AG04450 (cell line): ENCODE results near the gene PCTP. TPM values are rescaled to one million over a fixed set of nuclear protein-coding genes. Genes with fewer than 3 reads are reported as not detected.

Experiments
- CTCF ChIA-PET: fragments of 300-600, 350-600 bp; formaldehyde crosslinking; extraction: SDS; loops from one replicate; lab custom pipeline; 2022; ENCODE audit warnings: antibody characterized with exemption, inconsistent platforms; lab: Charles Lee
- POLR2A ChIA-PET: fragments of 350-600 bp; formaldehyde crosslinking; extraction: SDS; loops from one replicate; lab custom pipeline; 2021; ENCODE audit warnings: antibody characterized with exemption, inconsistent platforms; lab: Yijun Ruan, JAX
- DNase-seq: peaks from one replicate; pipeline ENCODE4 v3.0.0-alpha.2; 2011; ENCODE audit warnings: low read depth, low spot score
- H3K27ac ChIP-seq: one replicate; pipeline ENCODE4 v1.5.1; 2012; ENCODE audit warnings: low read depth, low read length, control low read depth
- H3K27me3 ChIP-seq: one replicate; pipeline ENCODE4 v1.6.0; 2012; ENCODE audit warnings: low read length; ENCODE audit not compliant: control insufficient read depth, insufficient read depth
- H3K4me3 ChIP-seq: 2 replicates; pipeline ENCODE4 v1.5.1; 2011; ENCODE audit warnings: mild to moderate bottlenecking, low read depth, low read length, control low read depth
- H3K9me3 ChIP-seq: 2 replicates; pipeline ENCODE4 v1.5.1; 2012; ENCODE audit warnings: low read length; ENCODE audit not compliant: control insufficient read depth, insufficient read depth
- CTCF ChIP-seq: IDR thresholded peaks from 2 replicates; pipeline ENCODE4 v1.5.1; 2011; ENCODE audit warnings: low read depth, low read length, control low read depth, inconsistent platforms
- polyA plus RNA-seq: library from polyadenylated mRNA; depleted of rRNA; stranded (reverse); fragments of >200 nt; gene quantifications from 2 replicates; pipeline ENCODE4 v1.2.3, GENCODE V29; 2011

The PCTP gene
- polyA plus RNA-seq, 1 experiment: 20.5 TPM

- POLR2A ChIA-PET: no interaction called here
- CTCF ChIA-PET: interaction anchor here (2.6 kb wide), 1 partner anchor 238 kb away, joined by 11 read pairs; no protein-coding TSS in a partner anchor
- TF ChIP-seq CTCF: no peak
Observed at GRCh38 chr17:55764610-55765009, 13.8 kb downstream of the PCTP start.

GRCh38 chr17:55765472-55765871 lies 14.6 kb downstream of the PCTP start:
- ChIA-PET CTCF (interaction anchor here (2.6 kb wide), 1 partner anchor 239 kb away, joined by 11 read pairs; no protein-coding TSS in a partner anchor), POLR2A (no interaction called here)
- DNase-seq: no peak
- Histone ChIP-seq H3K27me3 (no peaks in the 10 kb centered on the region), H3K9me3 (no peaks in the 10 kb centered on the region; the same call in 1 of the 2 replicates), H3K27ac (no peak overlapping the region), H3K4me3 (no peak overlapping the region)
- TF ChIP-seq CTCF: no peak

More at GRCh38 chr17:55764610-55765009, 13.8 kb downstream of the PCTP start:
- Histone ChIP-seq H3K27me3 (no peaks in the 10 kb centered on the region), H3K4me3 (no peak overlapping the region), H3K27ac (no peak overlapping the region), H3K9me3 (no peaks in the 10 kb centered on the region; the same call in 1 of the 2 replicates)
- DNase-seq: no peak

- no peak for TF ChIP-seq CTCF
- no peak overlapping the region for H3K4me3 ChIP-seq
- POLR2A ChIA-PET: no interaction called here
- no peaks in the 10 kb centered on the region; the same call in 1 of the 2 replicates for H3K9me3 ChIP-seq
- no peaks in the 10 kb centered on the region for H3K27me3 ChIP-seq
- no peak for DNase-seq
- CTCF ChIA-PET: interaction anchor here (1.1 to 8.2 kb wide), 14 partner anchors 13 to 255 kb away, joined by 3 to 242 read pairs (median 18); partner anchors contain the start of genes PCTP and TMEM100
- peak overlapping the region; percentile 78 for H3K27ac ChIP-seq
Observed at GRCh38 chr17:55768936-55769624, 18.2 kb downstream of the PCTP start.

GRCh38 chr17:55769625-55770000 lies 18.8 kb downstream of the PCTP start:
- Histone ChIP-seq H3K27me3 (no peaks in the 10 kb centered on the region), H3K4me3 (no peak overlapping the region), H3K27ac (peak overlapping the region; percentile 78), H3K9me3 (no peaks in the 10 kb centered on the region; the same call in 1 of the 2 replicates)
- POLR2A ChIA-PET: interaction anchor here (1.2 kb wide), 1 partner anchor 19 kb away, joined by 3 read pairs; the partner anchor contains the start of gene PCTP
- peak; percentile 41 for DNase-seq
- TF ChIP-seq CTCF: no peak
- CTCF ChIA-PET: interaction anchor here (0.7 to 8.2 kb wide), 21 partner anchors 12 to 947 kb away, joined by 3 to 242 read pairs (median 9); partner anchors contain the start of genes PCTP and TMEM100
